NCI-H748 treated with DMSO at 0.1 percent for 48 hours (cell line): ENCODE data around the gene RPL31.
"Not testable (repeated sequence)": the region's sequence is repeated elsewhere in the genome, so short reads cannot be mapped to it uniquely, and the experiment has no call there.

Experiments
- DNase-seq: peaks from one replicate; lab custom pipeline; 2025; lab: John Stamatoyannopoulos, UW

Gene RPL31

DNA sequence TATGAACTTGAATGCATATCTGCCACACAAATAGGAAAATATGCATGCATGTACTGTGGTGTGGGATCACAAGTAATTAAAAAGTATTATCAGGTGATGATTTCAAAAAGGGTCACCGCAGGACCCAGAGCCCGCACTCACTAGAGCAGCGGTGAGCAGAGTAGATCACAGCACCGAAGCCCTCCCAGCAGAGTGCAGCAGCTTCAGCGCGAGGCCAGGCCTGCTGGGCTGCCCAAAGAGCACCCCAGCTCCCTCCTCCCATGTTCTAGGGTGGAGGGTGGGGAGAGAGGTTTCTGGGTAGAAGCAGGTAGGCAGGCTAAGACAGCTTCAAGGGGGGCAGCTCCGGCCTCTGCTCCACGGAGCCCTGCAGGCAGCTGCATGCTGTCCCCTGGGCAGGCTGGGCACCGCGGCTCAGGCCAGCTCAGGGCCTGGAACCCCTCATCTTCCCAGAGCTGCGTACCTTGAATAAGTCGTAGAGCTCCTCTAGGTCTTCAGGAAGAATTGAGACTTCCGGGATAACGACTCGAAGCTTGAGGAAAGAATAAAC lies 24.9 kb downstream of the RPL31 start:
- DNase-seq: no peak

DNA sequence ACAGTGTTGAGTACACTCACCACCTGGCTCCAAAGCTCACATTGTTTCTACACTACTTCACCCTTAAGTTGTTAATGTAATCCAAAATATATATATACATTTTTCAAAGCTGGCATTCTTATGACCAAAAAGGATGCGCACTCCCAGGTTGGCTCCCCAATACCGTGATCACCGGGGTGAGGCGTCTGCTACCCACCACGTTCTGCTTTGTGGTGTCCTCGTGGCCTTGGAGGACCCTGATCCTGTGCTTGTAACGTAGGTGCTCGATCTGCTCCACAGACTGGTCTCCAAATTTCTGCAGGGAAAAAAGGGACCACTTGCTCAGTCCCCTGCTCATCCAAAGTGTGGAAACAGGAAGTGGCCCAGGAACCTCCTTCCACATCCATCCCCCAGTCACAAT lies 25.8 kb downstream of the RPL31 start:
- no peak for DNase-seq

DNA sequence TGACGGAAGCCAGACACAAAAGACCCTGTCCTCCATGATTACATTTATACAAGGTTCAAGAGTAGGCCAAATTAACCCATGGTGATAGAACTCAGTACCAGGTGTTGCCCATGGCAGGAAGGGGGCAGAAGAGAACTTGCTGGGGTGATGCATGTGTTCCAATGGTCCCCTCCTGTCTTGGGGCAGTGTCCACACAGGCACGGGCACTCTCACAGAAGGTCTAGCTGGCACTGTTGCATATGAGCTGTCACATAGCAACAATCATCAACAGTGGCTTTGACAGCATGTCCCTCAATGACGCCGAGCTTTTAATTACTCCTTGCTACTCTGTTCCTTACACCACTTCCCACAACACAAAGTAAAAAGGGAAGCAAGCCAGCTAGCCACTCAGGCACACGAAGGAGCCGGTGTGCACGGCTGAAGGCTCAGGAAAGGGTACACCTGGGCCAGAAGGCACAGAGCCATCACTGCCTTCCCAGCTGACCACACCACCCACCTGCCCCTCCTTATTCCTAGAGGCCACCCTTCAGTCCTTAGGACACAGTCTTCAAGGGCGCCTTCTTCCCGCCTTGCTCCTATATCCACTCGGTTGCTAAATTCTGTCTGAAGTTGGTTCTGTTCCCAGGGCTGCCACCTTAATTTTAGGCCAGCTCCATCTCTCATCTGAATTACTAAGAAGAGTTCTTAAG lies 28.9 kb downstream of the RPL31 start:
- DNase-seq: no peak

DNA sequence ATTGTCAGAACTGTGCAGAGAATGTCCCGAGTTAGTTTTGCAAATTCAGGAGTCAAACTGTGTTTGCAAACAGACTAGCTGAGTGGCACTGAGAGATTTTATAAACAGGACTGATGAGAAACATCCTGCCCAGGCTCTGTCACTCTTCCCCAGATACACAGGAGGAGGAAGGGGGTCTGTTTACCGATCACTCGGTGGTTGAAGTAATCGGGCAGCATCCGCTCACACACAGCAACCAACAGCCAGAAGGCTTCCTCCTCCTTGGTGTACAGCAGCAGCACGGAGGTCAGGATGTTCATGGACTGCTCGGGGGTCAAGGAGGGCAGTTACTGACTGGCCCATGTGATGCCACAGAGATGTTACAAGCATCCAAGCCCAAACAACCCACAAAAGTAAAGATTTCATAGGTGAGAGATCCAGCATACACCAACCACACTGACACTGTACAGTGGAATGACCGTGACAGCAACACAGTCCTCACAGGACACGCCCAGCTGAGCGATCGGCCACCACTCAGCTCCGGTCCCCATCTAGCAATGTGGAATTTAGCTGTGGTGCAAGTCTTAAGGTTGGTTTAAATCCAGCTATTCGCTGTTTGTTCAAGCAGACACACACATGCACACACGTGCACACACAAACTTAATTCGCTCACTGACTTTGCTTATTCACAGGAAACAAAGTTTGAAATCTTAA lies 30.1 kb downstream of the RPL31 start:
- DNase-seq: no peak

DNA sequence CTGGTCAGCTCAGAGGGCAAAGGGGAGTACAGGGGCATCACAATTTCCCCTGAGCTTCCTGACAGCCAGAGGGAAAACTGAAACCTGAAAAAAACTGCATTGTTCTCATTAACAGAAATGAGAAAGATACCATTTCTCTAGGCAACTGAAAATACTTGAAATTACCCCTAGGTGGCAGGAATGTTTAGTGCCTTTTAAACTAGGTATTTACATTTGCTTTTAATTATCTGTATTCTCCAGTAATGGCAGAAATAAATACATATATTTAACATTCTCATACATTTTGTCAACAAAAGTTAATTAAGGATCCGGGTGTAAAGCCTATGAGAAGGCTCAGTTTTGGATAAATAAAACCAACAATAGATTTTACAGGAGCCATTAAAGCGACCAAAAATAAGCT lies 34.5 kb downstream of the RPL31 start:
- DNase-seq: no peak

DNA sequence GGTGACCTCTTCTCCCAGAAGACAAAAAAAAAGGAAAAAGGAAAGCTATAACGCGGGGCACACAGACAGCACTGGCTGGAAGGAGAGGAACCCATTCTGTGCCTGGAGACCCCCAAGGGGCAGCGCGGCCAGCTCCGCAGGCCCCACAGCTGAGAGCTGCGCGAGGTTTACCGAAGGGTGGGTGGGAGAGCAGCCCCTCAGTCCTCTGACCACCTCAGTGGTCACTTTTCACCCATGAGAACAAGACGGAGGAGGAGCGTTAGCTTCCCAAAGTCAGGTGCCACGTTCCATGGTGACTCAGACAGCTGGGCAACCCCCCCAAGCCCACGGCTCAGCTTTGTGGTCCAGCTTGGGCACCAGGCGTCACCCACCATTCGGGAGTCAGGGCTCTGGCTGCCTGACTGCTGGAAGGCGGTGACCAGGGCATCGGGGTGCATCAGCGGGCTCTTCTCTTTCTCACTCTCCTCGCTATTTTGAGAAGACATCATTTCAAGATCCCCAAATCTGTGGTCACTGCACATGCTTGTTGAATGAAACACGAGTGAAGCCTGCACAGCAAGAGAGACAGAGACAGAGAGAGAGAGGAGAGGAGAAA lies 35.2 kb downstream of the RPL31 start:
- no peak for DNase-seq

DNA sequence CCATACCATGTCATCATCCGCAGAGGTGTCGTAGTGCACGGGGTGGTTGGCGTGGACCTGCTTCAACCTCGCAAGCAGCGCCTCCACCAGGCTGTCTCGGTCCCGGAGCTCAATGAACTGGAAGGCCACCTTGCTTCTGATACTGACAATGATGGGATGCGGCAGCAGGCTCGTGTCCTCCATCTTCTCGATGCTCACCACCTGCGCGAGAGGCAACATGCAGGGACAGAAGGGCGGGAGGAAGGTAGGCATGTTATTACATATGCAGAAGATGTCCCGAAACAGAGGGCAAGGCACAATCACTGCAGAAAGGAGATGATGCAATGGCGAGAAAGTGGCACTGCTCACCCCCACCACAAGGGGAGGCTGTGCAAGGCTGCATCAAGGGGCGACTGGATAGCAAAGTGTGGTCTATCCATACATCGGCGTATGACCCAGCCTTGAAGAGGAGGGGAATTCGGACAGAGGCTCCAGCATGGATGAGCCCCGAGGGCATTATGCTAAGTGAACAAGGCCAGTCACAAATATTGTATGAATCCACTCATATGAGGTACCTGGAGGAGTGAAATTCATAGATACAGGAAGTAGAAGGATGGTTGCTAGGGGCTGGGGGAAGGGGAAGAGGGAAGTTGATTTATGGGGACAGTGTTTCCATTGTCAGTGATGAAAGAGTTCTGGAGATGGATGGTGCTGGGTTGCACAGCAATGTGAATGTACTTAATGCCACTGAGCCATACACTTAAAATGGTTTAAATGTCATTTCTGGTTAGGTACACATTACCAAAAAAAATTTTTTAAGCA lies 36.6 kb downstream of the RPL31 start:
- no peak for DNase-seq

DNA sequence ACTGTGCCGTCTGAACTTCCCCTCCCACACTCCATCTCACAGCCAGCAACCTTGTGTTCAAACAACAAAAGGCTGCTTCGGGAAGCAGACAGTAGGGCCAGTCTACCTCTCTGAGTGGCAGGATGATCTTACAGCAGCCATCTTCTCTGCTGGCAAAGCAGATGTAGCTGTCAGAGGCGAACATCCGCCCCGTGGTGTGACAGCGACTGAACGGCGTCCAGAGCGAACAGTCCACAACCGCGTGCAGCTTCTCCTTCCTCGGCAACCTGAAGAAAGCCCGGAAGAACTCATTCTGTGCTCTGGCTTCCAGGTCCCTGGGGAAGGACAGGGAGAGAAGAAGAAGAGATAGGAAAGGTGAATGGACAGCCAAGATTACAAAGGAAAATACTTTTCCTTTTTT lies 38.0 kb downstream of the RPL31 start:
- DNase-seq: no peak

DNA sequence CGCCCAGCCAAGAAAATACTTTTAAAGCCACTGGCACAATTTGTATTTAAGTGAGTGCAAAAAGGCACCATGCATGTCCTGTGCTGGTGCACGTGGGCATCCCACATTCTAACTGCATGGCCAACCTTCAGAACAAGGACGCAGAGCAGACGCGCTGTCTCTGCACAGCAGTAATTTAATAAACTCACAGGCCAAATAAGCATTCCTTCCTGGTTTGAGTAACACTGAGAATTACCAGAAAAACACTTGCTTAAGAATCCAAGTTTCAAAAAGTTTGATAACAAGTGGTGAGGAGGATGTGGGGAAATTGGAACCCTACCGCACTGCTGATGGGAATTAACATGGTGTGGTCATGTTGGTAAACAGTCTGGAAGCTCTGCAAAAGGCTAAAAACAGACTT lies 38.7 kb downstream of the RPL31 start:
- no peak for DNase-seq

DNA sequence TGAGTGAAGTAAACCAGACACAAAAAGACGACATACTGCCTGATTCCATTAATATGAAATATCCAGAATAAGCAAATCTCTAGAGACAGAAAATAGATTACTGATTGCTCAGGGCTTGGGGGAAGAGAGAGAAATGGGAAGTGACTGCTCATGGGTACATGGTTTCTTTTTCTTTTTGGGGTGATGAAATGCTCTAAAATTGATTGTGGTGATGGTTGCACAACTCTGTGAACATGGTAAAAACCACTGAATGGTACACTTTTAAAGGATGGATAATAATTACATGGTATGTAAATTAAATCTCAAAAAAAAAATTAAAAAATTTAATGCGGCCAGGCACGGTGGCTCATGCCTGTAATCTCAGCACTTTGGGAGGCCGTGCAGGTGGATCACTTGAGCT lies 39.3 kb downstream of the RPL31 start:
- no peak for DNase-seq

DNA sequence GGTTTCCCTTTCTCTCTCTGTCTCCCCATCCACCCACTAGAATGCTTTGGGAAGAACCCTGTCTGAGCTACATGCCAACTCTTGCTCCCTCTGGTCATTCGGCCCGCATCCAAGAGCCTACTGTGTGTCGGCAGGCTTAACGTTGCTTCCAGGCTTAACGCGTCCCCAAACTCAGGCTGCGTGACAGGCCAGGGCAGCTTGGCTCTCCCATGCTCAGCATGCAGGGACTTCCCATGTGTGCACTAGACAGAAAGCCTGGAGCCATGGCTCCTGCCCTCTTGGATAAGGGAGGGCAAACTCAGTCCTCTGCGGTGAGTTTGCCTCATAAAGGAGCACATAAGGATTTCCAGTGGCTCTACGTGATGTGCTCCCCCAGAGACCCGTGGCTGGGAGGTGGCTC lies 43.2 kb downstream of the RPL31 start:
- no peak for DNase-seq

DNA sequence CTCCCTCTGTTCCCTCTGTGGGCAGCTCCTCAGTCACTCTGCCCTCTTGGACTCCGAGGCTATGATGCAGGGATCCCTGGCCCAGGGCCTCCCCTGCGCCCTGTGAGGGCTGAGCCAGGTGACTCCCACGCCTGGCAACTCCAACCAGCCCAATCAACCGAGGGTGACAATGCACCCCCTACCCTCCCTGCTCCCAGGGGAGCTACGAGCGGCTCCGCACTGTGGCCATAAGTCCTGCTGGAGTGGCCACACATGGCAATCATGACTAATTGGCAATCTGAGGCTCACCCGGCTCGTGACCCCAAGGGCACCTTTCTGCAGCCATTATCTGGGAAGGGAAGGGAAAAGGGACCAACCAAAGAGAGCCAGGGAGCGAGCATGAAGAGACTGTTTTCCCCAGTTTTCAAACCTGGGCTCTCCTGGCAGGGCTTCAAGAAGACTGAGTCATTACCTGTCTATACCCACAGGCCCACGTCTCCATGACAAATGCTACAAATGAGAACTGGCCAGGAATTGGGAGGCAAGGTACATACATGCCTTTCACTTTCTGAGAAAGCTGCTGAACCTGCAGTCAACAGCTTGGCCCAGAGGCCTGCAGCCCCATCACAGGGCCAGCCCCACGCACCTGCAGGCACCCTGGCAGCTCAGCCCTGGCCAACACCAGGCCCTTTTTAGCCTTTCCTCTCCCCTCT lies 45.1 kb downstream of the RPL31 start:
- no peak for DNase-seq

DNA sequence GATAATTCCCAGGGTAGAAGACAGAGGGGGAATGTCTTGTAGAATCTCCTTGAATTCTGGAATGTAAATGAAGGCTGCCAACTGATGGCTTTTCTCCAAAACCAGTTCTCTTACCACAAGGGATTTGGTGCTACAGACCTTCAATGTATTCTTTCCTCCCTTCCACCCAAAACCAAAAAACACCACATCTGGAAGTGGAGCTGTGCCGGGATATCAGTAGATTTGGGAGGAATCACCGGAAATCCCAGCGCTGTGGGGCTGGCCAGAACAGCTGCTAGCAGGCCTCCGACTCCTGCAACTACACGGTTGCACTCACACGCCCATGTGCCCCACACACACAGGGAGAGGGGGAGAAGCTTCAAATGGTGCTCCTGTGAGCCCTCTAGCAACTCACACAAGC lies 45.7 kb downstream of the RPL31 start:
- DNase-seq: no peak

DNA sequence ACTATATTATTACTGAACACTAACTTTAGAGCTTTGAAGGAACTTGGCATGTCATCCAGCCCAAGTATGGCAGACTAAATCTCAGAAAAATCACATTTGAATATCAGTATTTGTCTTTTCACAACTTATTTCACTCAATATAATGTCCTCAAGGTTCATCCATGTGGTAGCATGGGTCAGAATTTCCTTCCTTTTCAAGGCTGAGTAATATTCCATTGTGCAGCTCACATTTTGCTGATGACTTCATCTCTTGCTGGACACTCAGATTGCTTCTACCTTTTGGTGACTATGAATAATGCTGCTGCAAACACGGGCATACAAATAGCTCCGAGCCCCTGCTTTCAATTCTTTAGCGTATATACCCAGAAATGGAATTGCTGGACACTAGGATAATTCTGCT lies 46.7 kb downstream of the RPL31 start:
- no peak for DNase-seq

DNA sequence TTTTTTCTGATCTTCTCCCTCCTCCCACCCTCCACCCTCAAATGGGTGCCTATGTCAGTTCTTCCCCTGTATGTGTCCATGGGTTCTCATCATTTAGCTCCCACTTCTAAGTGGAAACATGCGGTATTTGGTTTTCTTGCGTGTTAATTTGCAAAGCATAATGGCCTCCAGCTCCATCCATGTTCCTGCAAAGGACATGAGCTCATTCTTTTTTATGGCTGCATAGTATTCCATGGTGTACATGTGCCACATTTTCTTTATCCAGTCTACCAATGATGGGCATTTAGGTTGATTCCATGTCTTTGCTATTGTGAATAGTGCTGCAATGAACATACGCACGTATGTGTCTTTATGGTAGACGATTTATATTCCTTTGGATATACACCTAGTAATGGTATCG lies 48.8 kb downstream of the RPL31 start:
- DNase-seq: not testable (repeated sequence)

DNA sequence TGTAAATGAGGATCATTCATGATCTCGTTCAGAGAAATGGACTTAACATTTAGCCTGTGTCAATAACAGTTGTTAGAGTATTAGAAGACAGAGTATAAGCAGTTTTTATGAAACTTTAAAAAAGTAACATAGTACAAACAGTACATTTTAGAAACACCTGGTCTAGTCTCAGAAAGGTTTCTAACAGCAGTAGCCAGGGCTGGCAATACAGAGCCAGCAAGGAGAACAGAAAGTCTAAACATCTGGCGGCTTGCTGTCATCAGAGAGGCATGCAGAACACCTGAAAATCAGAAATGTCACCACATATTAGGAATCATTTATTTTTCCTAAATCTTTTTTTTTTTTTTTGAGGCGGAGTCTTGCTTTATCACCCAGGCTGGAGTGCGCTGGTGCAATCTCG lies 50.1 kb downstream of the RPL31 start:
- no peak for DNase-seq

DNA sequence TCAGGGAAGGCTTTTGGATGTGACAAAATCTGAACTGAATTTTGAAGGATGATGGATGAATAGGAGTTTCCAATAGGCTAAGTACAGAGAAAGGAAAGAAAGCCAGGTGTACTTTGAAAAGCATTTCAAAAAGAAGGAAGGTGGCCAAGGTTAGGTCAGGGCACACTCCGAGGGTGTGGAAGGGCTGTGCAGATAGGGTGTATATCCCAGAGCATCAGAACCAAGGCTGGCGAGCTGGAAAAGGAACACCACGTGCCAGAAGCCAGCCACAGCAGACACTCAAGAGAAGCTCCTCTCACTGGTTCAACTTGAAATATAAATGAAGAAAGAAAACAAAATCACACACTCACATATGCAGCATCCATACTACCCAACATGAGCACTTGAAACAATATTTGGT lies 51.0 kb downstream of the RPL31 start:
- no peak for DNase-seq
